HCT116 (cell line): ENCODE data around the gene LRRC56. TPM values are rescaled to one million over a fixed set of nuclear protein-coding genes. Genes with fewer than 3 reads are reported as not detected.

Experiments
- ATAC-seq: fragments of 200-7000 bp; cut with Tn5 transposase; 2 replicates; pipeline ENCODE4 v1.9.1; 2020; ENCODE audit warnings: mild to moderate bottlenecking, moderate library complexity
- BruUV-seq: library from RNA; stranded (reverse); fragments of 400-500 nt; replicated peaks from 2 replicates; lab custom pipeline; 2021; lab: Mats Ljungman, UMichigan
- CTCF ChIA-PET: fragments of 300-600 bp; sonication (Branson Sonifier 250); formaldehyde crosslinking; loops from one replicate; lab custom pipeline; 2021; ENCODE audit warnings: antibody characterized with exemption; lab: Charles Lee
- POLR2A ChIA-PET: fragments of 300-600, 350-600 bp; sonication (Branson Sonifier 250); formaldehyde crosslinking; loops from one replicate; lab custom pipeline; 2021; ENCODE audit warnings: antibody characterized with exemption; lab: Charles Lee
- RAD21 ChIA-PET, 2 experiments: fragments of 300-600 bp; sonication (Branson Sonifier 250); formaldehyde crosslinking; loops; one replicate each; lab custom pipeline; 2023; ENCODE audit warnings: low total read pairs in 2 of 2; ENCODE audit not compliant: uncharacterized antibody in 2 of 2, unreplicated experiment in 2 of 2, low non-redundant PET in 1 of 2; lab: Charles Lee
- DNase-seq: peaks from one replicate; pipeline ENCODE4 v3.0.0-alpha.2; 2010; ENCODE audit warnings: low read depth, low spot score
- H2AFZ ChIP-seq: fragments of 200-600 bp; shearing (Covaris generic), sonication (generic); 2 replicates; pipeline ENCODE4 v1.6.1; 2017; ENCODE audit warnings: low read depth, mixed run types, mixed read lengths, antibody characterized with exemption, low read length; ENCODE audit not compliant: poor library complexity, severe bottlenecking
- H3K27ac ChIP-seq: 2 replicates; pipeline ENCODE4 v1.5.1; 2012; ENCODE audit warnings: low read depth, low read length
- H3K27me3 ChIP-seq: fragments of 200-600 bp; sonication (generic); 2 replicates; pipeline ENCODE4 v1.6.1; 2016; ENCODE audit warnings: mixed run types, low read length, mixed read lengths; ENCODE audit not compliant: insufficient read depth
- H3K36me3 ChIP-seq, 2 experiments: fragments of 200-500 bp in 1 of 2; fragments of 200-600 bp in 1 of 2; sonication (Bioruptor generic) in 1 of 2; sonication (generic) in 1 of 2; 2 replicates each; pipeline versions ENCODE4 v1.5.1 to v1.6.1; 2014 to 2016; ENCODE audit warnings: low read length in 2 of 2, inconsistent platforms in 1 of 2, mixed read lengths in 1 of 2, mixed run types in 1 of 2; ENCODE audit not compliant: insufficient read depth in 2 of 2, control insufficient read depth in 1 of 2
- H3K4me1 ChIP-seq, 2 experiments: fragments of 200-600 bp in 1 of 2; sonication (generic) in 1 of 2; 2 replicates each; pipeline versions ENCODE4 v1.5.1 to v1.6.1; 2012 to 2017; ENCODE audit warnings: low read length in 2 of 2, inconsistent platforms in 1 of 2, mild to moderate bottlenecking in 1 of 2, mixed read lengths in 1 of 2, mixed run types in 1 of 2, moderate library complexity in 1 of 2; ENCODE audit not compliant: insufficient read depth in 2 of 2, control insufficient read depth in 1 of 2
- H3K4me2 ChIP-seq: fragments of 200-600 bp; sonication (generic); 2 replicates; pipeline ENCODE4 v1.6.1; 2017; ENCODE audit warnings: mixed run types, low read length, mixed read lengths
- H3K4me3 ChIP-seq, 2 experiments: fragments of 200-600 bp in 1 of 2; sonication (generic) in 1 of 2; replicated peaks in 1 of 2; 2 replicates each; pipeline ENCODE4 v1.5.1; 2011 to 2016; ENCODE audit warnings: low read length in 2 of 2, control low read depth in 1 of 2, low read depth in 1 of 2, mild to moderate bottlenecking in 1 of 2, mixed read lengths in 1 of 2, mixed run types in 1 of 2
- H3K79me2 ChIP-seq: fragments of 200-600 bp; sonication (generic); 2 replicates; pipeline ENCODE4 v1.6.1; 2017; ENCODE audit warnings: mild to moderate bottlenecking, mixed run types, low read length, moderate library complexity, mixed read lengths; ENCODE audit not compliant: insufficient read depth
- H3K9ac ChIP-seq: fragments of 200-600 bp; sonication (generic); 2 replicates; pipeline ENCODE4 v1.6.1; 2016; ENCODE audit warnings: low read length, mixed read lengths
- H3K9me2 ChIP-seq: fragments of 200-600 bp; sonication (generic), shearing (Covaris generic); 2 replicates; pipeline ENCODE4 v1.6.1; 2017; ENCODE audit warnings: mixed run types, mild to moderate bottlenecking, moderate library complexity; ENCODE audit not compliant: insufficient read depth
- H3K9me3 ChIP-seq, 2 experiments: fragments of 200-500 bp in 1 of 2; fragments of 200-600 bp in 1 of 2; sonication (Bioruptor generic) in 1 of 2; sonication (generic) in 1 of 2; 2 replicates each; pipeline ENCODE4 v1.6.1; 2014 to 2017; ENCODE audit warnings: low read length in 2 of 2, mixed read lengths in 2 of 2, inconsistent platforms in 1 of 2, low read depth in 1 of 2, mild to moderate bottlenecking in 1 of 2, mixed run types in 1 of 2, moderate library complexity in 1 of 2; ENCODE audit not compliant: control insufficient read depth in 1 of 2, insufficient read depth in 1 of 2
- H4K20me1 ChIP-seq: fragments of 200-600 bp; sonication (generic), shearing (Covaris generic); 2 replicates; pipeline ENCODE4 v1.6.1; 2017; ENCODE audit warnings: mixed run types, mild to moderate bottlenecking, moderate library complexity; ENCODE audit not compliant: insufficient read depth
- CEBPB ChIP-seq: IDR thresholded peaks from 2 replicates; pipeline ENCODE4 v1.6.1; 2012; ENCODE audit warnings: low read depth
- EZH2phosphoT487 ChIP-seq: fragments of 200-600 bp; IDR thresholded peaks from 2 replicates; pipeline ENCODE4 v1.6.1; 2018; ENCODE audit warnings: antibody characterized with exemption, borderline replicate concordance
- JUND ChIP-seq: IDR thresholded peaks from 2 replicates; pipeline ENCODE4 v1.6.1; 2012
- POLR2A ChIP-seq: IDR thresholded peaks from 2 replicates; pipeline ENCODE4 v1.7.0; 2011; ENCODE audit warnings: borderline replicate concordance; ENCODE audit not compliant: insufficient read depth, insufficient read length; ENCODE audit errors: extremely low read depth
- SP1 ChIP-seq: IDR thresholded peaks from 2 replicates; pipeline ENCODE4 v1.6.1; 2012; ENCODE audit warnings: low read depth
- ZFX ChIP-seq: fragments of 450-650 bp; IDR thresholded peaks from 2 replicates; pipeline ENCODE4 v1.6.1; 2017
- ZNF274 ChIP-seq: fragments of 200-500 bp; sonication (Bioruptor generic); IDR thresholded peaks from 2 replicates; pipeline ENCODE4 v1.6.1; 2014; ENCODE audit warnings: mild to moderate bottlenecking, low read depth, low read length, inconsistent platforms
- intact Hi-C: fragments of 100-400 bp; cut with micrococcal nuclease; formaldehyde crosslinking; loops from 2 replicates; pipeline ENCODE4 v1.10.0; 2022
- total RNA-seq: library from RNA; stranded (reverse); gene quantifications from one replicate; pipeline ENCODE4 v1.2.1, GENCODE V29; 2021; ENCODE audit not compliant: unreplicated experiment
- TF ChIP-seq, protein P1 (sequence below), 3 experiments: fragments of 200-600 bp in 1 of 3; sonication (generic) in 1 of 3; IDR thresholded peaks in 2 of 3; conservative IDR thresholded peaks in 1 of 3; 2 replicates each; pipeline ENCODE4 v1.5.1; 2012 to 2017; ENCODE audit warnings: low read depth in 2 of 3, low read length in 2 of 3, antibody characterized with exemption in 1 of 3, borderline replicate concordance in 1 of 3, control low read depth in 1 of 3, mild to moderate bottlenecking in 1 of 3, mixed read lengths in 1 of 3, mixed run types in 1 of 3, moderate library complexity in 1 of 3; ENCODE audit not compliant: insufficient read depth in 1 of 3
- TF ChIP-seq, protein P2 (sequence below): IDR thresholded peaks from 2 replicates; pipeline ENCODE4 v1.6.1; 2012

Gene LRRC56
- total RNA-seq, 1 experiment from 2014 or later, result 9.1 TPM

DNA sequence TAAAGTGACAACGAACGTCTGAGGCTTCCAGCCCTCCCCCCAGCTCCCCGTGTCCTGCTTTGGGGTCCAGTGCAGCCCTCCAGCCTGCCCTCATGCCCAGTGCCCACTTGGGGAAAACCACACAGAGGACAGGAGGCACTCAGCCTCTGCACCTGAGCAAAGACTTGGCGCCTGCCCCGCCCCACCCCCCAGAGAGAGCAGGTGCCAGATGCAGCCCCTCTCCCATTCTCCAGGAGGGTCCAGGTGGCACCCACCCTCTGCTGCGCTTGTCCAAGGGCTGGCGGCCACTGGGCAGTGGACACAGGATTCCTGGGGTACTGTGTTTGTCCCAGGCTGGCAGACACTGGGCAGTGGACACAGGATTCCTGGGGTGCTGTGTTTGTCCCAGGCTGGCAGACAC lies 46.0 kb upstream of the LRRC56 start:
- RAD21 ChIA-PET, result no interaction called here
- H3K9me2 ChIP-seq, result no peaks in the 10 kb centered on the region
- POLR2A ChIA-PET, result no interaction called here
- no peaks in the 10 kb centered on the region; the same call in 1 of the 2 replicates for H3K79me2 ChIP-seq
- H3K4me3 ChIP-seq, result no peak overlapping the region
- H3K27ac ChIP-seq, result no peak overlapping the region
- CTCF ChIA-PET, result no interaction called here
- intact Hi-C loops, result no loop called here
- no peaks in the 10 kb centered on the region for H3K9me3 ChIP-seq
- no TSS peak for BruUV-seq
- no peaks in the 10 kb centered on the region for H3K27me3 ChIP-seq
- no peak overlapping the region for H3K4me2 ChIP-seq
- H4K20me1 ChIP-seq, result no peaks in the 10 kb centered on the region
- no peak overlapping the region for H3K9ac ChIP-seq
- no peak for TF ChIP-seq EZH2phosphoT487
- TF ChIP-seq ZNF274, result no peak
- TF ChIP-seq JUND, result no peak
- TF ChIP-seq CEBPB, result no peak
- TF ChIP-seq POLR2A, result no peak
- TF ChIP-seq, protein P1, sequence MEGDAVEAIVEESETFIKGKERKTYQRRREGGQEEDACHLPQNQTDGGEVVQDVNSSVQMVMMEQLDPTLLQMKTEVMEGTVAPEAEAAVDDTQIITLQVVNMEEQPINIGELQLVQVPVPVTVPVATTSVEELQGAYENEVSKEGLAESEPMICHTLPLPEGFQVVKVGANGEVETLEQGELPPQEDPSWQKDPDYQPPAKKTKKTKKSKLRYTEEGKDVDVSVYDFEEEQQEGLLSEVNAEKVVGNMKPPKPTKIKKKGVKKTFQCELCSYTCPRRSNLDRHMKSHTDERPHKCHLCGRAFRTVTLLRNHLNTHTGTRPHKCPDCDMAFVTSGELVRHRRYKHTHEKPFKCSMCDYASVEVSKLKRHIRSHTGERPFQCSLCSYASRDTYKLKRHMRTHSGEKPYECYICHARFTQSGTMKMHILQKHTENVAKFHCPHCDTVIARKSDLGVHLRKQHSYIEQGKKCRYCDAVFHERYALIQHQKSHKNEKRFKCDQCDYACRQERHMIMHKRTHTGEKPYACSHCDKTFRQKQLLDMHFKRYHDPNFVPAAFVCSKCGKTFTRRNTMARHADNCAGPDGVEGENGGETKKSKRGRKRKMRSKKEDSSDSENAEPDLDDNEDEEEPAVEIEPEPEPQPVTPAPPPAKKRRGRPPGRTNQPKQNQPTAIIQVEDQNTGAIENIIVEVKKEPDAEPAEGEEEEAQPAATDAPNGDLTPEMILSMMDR (IDR thresholded peaks at IDR 0.05 in 2 of 3, conservative IDR thresholded peaks at IDR 0.05 in 1 of 3; ENCODE audit: borderline replicate concordance in 1 of 3, insufficient read depth in 1 of 3, low read depth in 2 of 3, low read length in 2 of 3), result no peak
- H2AFZ ChIP-seq, result no peak overlapping the region
- ATAC-seq, result no peak
- H3K36me3 ChIP-seq, result peaks cover 0 to 4% of the 10 kb centered on the region in 2 experiments; a peak in 2 of 4 replicates
- no peak for DNase-seq
- H3K4me1 ChIP-seq, result no peaks in the 10 kb centered on the region

GRCh38 chr11:492427-493226 lies 44.7 kb upstream of the LRRC56 start:
- CTCF ChIA-PET, result no interaction called here
- Histone ChIP-seq H3K4me3 (no peak overlapping the region), H3K9me3 (no peaks in the 10 kb centered on the region), H3K4me1 (no peaks in the 10 kb centered on the region), H4K20me1 (no peaks in the 10 kb centered on the region), H3K9ac (no peak overlapping the region), H3K27ac (no peak overlapping the region), H2AFZ (no peak overlapping the region), H3K36me3 (peaks cover 6 to 12% of the 10 kb centered on the region in 2 experiments; a peak in 2 of 4 replicates), H3K9me2 (no peaks in the 10 kb centered on the region), H3K79me2 (no peaks in the 10 kb centered on the region), H3K27me3 (no peaks in the 10 kb centered on the region), H3K4me2 (no peak overlapping the region)
- no peak for DNase-seq
- ATAC-seq, result no peak
- POLR2A ChIA-PET, result interaction anchor here (0.7 kb wide), 1 partner anchor 13 kb away, joined by 4 read pairs; no protein-coding TSS in a partner anchor
- RAD21 ChIA-PET, result no interaction called here
- intact Hi-C loops, result no loop called here
- BruUV-seq, result no TSS peak
- TF ChIP-seq SP1 (no peak), ZFX (no peak), CEBPB (no peak)
- TF ChIP-seq, protein P2, sequence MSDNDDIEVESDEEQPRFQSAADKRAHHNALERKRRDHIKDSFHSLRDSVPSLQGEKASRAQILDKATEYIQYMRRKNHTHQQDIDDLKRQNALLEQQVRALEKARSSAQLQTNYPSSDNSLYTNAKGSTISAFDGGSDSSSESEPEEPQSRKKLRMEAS, result no peak
